ENCODE measurements around the gene PLCB4. TPM values are rescaled to one million over a fixed set of nuclear protein-coding genes. Genes with fewer than 3 reads are reported as not detected.

PLCB4 gene
- total RNA-seq, 1 donor from 2014 or later = 1.6 TPM

GRCh38 chr20:9409352-9409751 is 340.5 kb downstream of the PLCB4 start:
- FAIRE-seq = no peak
- TF ChIP-seq, protein P1, sequence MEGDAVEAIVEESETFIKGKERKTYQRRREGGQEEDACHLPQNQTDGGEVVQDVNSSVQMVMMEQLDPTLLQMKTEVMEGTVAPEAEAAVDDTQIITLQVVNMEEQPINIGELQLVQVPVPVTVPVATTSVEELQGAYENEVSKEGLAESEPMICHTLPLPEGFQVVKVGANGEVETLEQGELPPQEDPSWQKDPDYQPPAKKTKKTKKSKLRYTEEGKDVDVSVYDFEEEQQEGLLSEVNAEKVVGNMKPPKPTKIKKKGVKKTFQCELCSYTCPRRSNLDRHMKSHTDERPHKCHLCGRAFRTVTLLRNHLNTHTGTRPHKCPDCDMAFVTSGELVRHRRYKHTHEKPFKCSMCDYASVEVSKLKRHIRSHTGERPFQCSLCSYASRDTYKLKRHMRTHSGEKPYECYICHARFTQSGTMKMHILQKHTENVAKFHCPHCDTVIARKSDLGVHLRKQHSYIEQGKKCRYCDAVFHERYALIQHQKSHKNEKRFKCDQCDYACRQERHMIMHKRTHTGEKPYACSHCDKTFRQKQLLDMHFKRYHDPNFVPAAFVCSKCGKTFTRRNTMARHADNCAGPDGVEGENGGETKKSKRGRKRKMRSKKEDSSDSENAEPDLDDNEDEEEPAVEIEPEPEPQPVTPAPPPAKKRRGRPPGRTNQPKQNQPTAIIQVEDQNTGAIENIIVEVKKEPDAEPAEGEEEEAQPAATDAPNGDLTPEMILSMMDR (IDR thresholded peaks at IDR 0.05; ENCODE audit: insufficient read depth, low read length, severe bottlenecking) = no peak
- Histone ChIP-seq H3K4me3 (ENCODE audit: low read depth, low read length) (no peak overlapping the region), H3K27me3 (ENCODE audit: control insufficient read depth, insufficient read depth, low read length) (no peaks in the 10 kb centered on the region), H3K36me3 (ENCODE audit: control insufficient read depth, insufficient read depth, low read length) (no peaks in the 10 kb centered on the region)
- peak; percentile 15 for DNase-seq (ENCODE audit: low read depth)

GRCh38 chr20:9409981-9410380 is 341.1 kb downstream of the PLCB4 start:
- TF ChIP-seq, protein P1 (IDR thresholded peaks at IDR 0.05; ENCODE audit: insufficient read depth, low read length, severe bottlenecking) = no peak
- no peaks in the 10 kb centered on the region for H3K27me3 ChIP-seq (ENCODE audit: control insufficient read depth, insufficient read depth, low read length)
- H3K4me3 ChIP-seq (ENCODE audit: low read depth, low read length) = no peak overlapping the region
- FAIRE-seq (no peak), DNase-seq (ENCODE audit: low read depth) (peak; percentile 61)
- no peaks in the 10 kb centered on the region for H3K36me3 ChIP-seq (ENCODE audit: control insufficient read depth, insufficient read depth, low read length)

DNA sequence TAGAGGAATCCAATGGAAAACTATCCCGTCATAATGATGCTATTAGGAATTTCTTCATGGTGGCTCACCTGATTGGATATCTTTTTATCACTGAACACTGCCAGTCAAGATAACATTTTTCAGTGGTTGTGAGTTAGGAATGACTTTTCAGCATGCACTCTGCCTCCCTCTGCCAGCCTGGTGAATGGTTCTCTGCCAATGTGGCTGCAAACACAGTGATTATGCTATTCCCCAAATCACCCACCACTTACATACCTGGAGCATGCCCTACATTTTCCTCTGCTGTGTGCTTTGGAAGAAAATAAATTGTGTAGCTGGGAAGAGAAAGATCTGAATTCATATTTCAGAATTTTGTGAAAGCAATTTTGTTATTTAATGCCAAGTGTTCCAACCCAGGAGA is 342.9 kb downstream of the PLCB4 start:
- DNase-seq (ENCODE audit: low read depth) (no peak), FAIRE-seq (no peak)
- H3K4me3 ChIP-seq (ENCODE audit: low read depth, low read length) = no peak overlapping the region
- no peaks in the 10 kb centered on the region for H3K36me3 ChIP-seq (ENCODE audit: control insufficient read depth, insufficient read depth, low read length)
- H3K27me3 ChIP-seq (ENCODE audit: control insufficient read depth, insufficient read depth, low read length) = no peaks in the 10 kb centered on the region
- TF ChIP-seq, protein P1 (IDR thresholded peaks at IDR 0.05; ENCODE audit: insufficient read depth, low read length, severe bottlenecking) = no peak

DNA sequence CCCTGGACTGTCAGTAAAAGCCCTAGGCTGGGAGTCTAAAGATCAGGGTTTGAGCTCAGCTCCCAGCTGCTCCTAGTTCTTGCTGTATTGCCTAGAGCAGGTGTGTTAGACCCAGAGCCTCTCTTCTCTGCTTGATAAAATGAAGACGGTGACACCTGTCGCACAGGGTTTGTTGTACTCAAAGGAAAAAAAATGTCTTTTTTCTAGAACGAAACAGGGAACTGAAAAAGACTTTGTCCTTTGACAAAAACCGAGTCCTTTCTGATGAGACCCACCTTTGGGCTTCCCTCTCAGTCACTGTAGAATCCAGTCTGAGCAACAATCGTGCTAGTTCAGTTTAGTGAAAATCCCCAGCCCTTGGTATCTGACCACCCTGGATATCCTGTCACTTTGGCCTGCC is 343.4 kb downstream of the PLCB4 start:
- TF ChIP-seq, protein P1 (IDR thresholded peaks at IDR 0.05; ENCODE audit: insufficient read depth, low read length, severe bottlenecking) = no peak
- DNase-seq (ENCODE audit: low read depth) (no peak), FAIRE-seq (no peak)
- no peaks in the 10 kb centered on the region for H3K27me3 ChIP-seq (ENCODE audit: control insufficient read depth, insufficient read depth, low read length)
- H3K4me3 ChIP-seq (ENCODE audit: low read depth, low read length) = no peak overlapping the region
- H3K36me3 ChIP-seq (ENCODE audit: control insufficient read depth, insufficient read depth, low read length) = no peaks in the 10 kb centered on the region

DNA sequence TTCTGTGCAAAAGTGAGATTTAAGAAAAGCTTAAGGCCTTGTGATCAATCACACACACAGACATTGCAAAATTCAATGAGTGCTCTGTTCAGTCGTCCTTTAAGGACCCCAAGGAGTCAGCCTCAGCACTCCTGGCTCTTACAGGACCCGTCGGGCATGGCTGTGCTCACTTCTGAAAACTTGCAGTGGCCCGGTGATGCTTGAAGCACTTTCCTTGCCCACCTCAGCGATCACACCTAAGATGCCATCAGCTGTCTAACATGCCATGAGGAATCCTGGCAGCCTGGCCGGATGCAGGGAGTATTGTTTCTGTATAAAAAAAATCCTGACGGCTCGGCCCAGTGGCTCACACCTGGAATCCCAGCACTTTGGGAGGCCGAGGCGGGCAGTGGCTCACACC is 344.1 kb downstream of the PLCB4 start:
- no peaks in the 10 kb centered on the region for H3K27me3 ChIP-seq (ENCODE audit: control insufficient read depth, insufficient read depth, low read length)
- TF ChIP-seq, protein P1 (IDR thresholded peaks at IDR 0.05; ENCODE audit: insufficient read depth, low read length, severe bottlenecking) = no peak
- no peaks in the 10 kb centered on the region for H3K36me3 ChIP-seq (ENCODE audit: control insufficient read depth, insufficient read depth, low read length)
- no peak for DNase-seq (ENCODE audit: low read depth)
- H3K4me3 ChIP-seq (ENCODE audit: low read depth, low read length) = no peak overlapping the region
- no peak for FAIRE-seq

GRCh38 chr20:9415426-9415825 is 346.5 kb downstream of the PLCB4 start:
- Histone ChIP-seq H3K27me3 (ENCODE audit: control insufficient read depth, insufficient read depth, low read length) (no peaks in the 10 kb centered on the region), H3K36me3 (ENCODE audit: control insufficient read depth, insufficient read depth, low read length) (no peaks in the 10 kb centered on the region), H3K4me3 (ENCODE audit: low read depth, low read length) (no peak overlapping the region)
- FAIRE-seq (no peak), DNase-seq (ENCODE audit: low read depth) (no peak)
- TF ChIP-seq, protein P1 (IDR thresholded peaks at IDR 0.05; ENCODE audit: insufficient read depth, low read length, severe bottlenecking) = no peak
